22Rv1 (cell line): ENCODE results near the gene HCFC1.

Experiments
- CTCF ChIP-seq: fragments of 450-650 bp; IDR thresholded peaks from 2 replicates; pipeline ENCODE4 v1.5.1; 2017; ENCODE audit warnings: mild to moderate bottlenecking
- ZFX ChIP-seq: fragments of 450-650 bp; IDR thresholded peaks from 2 replicates; pipeline ENCODE4 v1.6.1; 2017; ENCODE audit warnings: antibody characterized with exemption, borderline replicate concordance

- TF ChIP-seq CTCF: no peak
- TF ChIP-seq ZFX: no peak
Measured at GRCh38 chrX:153966283-153966688, 5.3 kb downstream of the HCFC1 start.
